ENCODE results near the gene CHMP2A.

GRCh38 chr19:58518256-58519086, 36.4 kb downstream of the CHMP2A start:
- TF ChIP-seq CTCF (IDR thresholded peaks at IDR 0.05; ENCODE audit: poor library complexity, severe bottlenecking) = peak; percentile 66
- TF ChIP-seq POLR2AphosphoS5 (IDR thresholded peaks at IDR 0.05) = no peak
- no peak for TF ChIP-seq EP300 (conservative IDR thresholded peaks at IDR 0.05; ENCODE audit: poor library complexity, severe bottlenecking)
- TF ChIP-seq RAD21 (conservative IDR thresholded peaks at IDR 0.05) = no peak
- no peak for TF ChIP-seq EZH2 (IDR thresholded peaks at IDR 0.05; ENCODE audit: borderline replicate concordance, insufficient read depth, low read length, poor library complexity, severe bottlenecking)
